ENCODE results near the gene FAF2. TPM values are rescaled to one million over a fixed set of nuclear protein-coding genes. Genes with fewer than 3 reads are reported as not detected.

The FAF2 gene
- total RNA-seq, 1 experiment from 2014 or later: 59.7 TPM

GRCh38 chr5:176489077-176489476 is 40.9 kb downstream of the FAF2 start:
- peaks cover 55% of the 10 kb centered on the region for H3K36me3 ChIP-seq (ENCODE audit: low read depth)

DNA sequence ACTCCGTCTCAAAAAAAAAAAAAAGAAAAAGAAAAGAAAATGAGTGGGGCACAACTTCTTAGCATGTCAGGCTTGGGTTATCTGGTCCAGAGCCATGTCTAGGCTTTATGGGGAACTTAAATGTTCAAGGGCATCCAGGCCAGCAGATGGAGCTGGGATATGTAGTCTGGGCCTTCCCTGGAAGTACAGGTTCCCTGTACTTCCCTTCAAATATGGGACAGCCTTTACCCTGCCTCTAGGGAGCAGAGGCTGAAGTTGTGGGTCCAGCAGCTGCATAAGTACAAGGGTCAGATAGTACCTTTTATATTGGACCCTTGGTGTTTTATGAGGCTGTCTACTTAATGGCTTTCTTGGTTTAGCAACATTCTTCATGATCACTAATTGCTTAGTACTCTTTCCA is 42.1 kb downstream of the FAF2 start:
- peaks cover 57% of the 10 kb centered on the region for H3F3A ChIP-seq (ENCODE audit: insufficient read depth, low read depth)
- no peaks in the 10 kb centered on the region for H3K9me3 ChIP-seq (ENCODE audit: insufficient read depth, low read depth)
- no peak overlapping the region for H2AFZ ChIP-seq
- no peak overlapping the region; the same call in 1 of the 2 replicates for H3K27ac ChIP-seq
- intact Hi-C loops (cut with micrococcal nuclease; ENCODE audit: unreplicated experiment): no loop called here
- ChIA-PET CTCF (no interaction called here), POLR2A (ENCODE audit: unreplicated experiment) (no interaction called here)
- no peak overlapping the region for H3K4me2 ChIP-seq
- H3K9me2 ChIP-seq (ENCODE audit: insufficient read depth): no peaks in the 10 kb centered on the region
- TF ChIP-seq, protein P1, sequence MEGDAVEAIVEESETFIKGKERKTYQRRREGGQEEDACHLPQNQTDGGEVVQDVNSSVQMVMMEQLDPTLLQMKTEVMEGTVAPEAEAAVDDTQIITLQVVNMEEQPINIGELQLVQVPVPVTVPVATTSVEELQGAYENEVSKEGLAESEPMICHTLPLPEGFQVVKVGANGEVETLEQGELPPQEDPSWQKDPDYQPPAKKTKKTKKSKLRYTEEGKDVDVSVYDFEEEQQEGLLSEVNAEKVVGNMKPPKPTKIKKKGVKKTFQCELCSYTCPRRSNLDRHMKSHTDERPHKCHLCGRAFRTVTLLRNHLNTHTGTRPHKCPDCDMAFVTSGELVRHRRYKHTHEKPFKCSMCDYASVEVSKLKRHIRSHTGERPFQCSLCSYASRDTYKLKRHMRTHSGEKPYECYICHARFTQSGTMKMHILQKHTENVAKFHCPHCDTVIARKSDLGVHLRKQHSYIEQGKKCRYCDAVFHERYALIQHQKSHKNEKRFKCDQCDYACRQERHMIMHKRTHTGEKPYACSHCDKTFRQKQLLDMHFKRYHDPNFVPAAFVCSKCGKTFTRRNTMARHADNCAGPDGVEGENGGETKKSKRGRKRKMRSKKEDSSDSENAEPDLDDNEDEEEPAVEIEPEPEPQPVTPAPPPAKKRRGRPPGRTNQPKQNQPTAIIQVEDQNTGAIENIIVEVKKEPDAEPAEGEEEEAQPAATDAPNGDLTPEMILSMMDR (conservative IDR thresholded peaks at IDR 0.05): no peak
- TF ChIP-seq EZH2 (IDR thresholded peaks at IDR 0.05; ENCODE audit: low read depth): no peak
- DNase-seq: no peak
- H3K4me1 ChIP-seq (replicated peaks; ENCODE audit: insufficient read depth): peaks cover 55% of the 10 kb centered on the region
- no TSS peak for BruUV-seq (replicated peaks)
- peaks cover 57% of the 10 kb centered on the region for H3K79me2 ChIP-seq (ENCODE audit: low read depth)
- H3K36me3 ChIP-seq (ENCODE audit: low read depth): peaks cover 60% of the 10 kb centered on the region
- H3K4me3 ChIP-seq: no peak overlapping the region
- no peaks in the 10 kb centered on the region for H3K27me3 ChIP-seq (ENCODE audit: insufficient read depth, low read depth)
- H4K20me1 ChIP-seq (ENCODE audit: insufficient read depth): peaks cover 18% of the 10 kb centered on the region; the same call in 1 of the 2 replicates

More at GRCh38 chr5:176489077-176489476, 40.9 kb downstream of the FAF2 start:
- no peaks in the 10 kb centered on the region for H3K9me2 ChIP-seq (ENCODE audit: insufficient read depth)
- H4K20me1 ChIP-seq (ENCODE audit: insufficient read depth): peaks cover 21% of the 10 kb centered on the region; the same call in 1 of the 2 replicates
- peaks cover 67% of the 10 kb centered on the region for H3K79me2 ChIP-seq (ENCODE audit: low read depth)
- BruUV-seq (replicated peaks): no TSS peak
- peak overlapping the region; percentile 55 for H3K27ac ChIP-seq
- TF ChIP-seq EZH2 (IDR thresholded peaks at IDR 0.05; ENCODE audit: low read depth): no peak
- TF ChIP-seq, protein P1 (conservative IDR thresholded peaks at IDR 0.05): no peak
- no peaks in the 10 kb centered on the region for H3K27me3 ChIP-seq (ENCODE audit: insufficient read depth, low read depth)
- H3K4me1 ChIP-seq (replicated peaks; ENCODE audit: insufficient read depth): peaks cover 55% of the 10 kb centered on the region
- ChIA-PET CTCF (interaction anchor here (1.0 kb wide), 1 partner anchor 760 kb away, joined by 3 read pairs; no protein-coding TSS in a partner anchor), POLR2A (ENCODE audit: unreplicated experiment) (interaction anchor here (0.6 kb wide), 1 partner anchor 11 kb away, joined by 5 read pairs; no protein-coding TSS in a partner anchor)
- no peaks in the 10 kb centered on the region for H3K9me3 ChIP-seq (ENCODE audit: insufficient read depth, low read depth)
- no peak overlapping the region for H2AFZ ChIP-seq
- peaks cover 50% of the 10 kb centered on the region for H3F3A ChIP-seq (ENCODE audit: insufficient read depth, low read depth)
- DNase-seq: peak in 1 of 2 experiments; percentile 90
- peak overlapping the region; percentile 57 for H3K4me2 ChIP-seq
- intact Hi-C loops (cut with micrococcal nuclease; ENCODE audit: unreplicated experiment): loop anchor here (1.0 kb wide), 1 partner anchor 8 kb away; no protein-coding TSS in a partner anchor
- no peak overlapping the region for H3K4me3 ChIP-seq

DNA sequence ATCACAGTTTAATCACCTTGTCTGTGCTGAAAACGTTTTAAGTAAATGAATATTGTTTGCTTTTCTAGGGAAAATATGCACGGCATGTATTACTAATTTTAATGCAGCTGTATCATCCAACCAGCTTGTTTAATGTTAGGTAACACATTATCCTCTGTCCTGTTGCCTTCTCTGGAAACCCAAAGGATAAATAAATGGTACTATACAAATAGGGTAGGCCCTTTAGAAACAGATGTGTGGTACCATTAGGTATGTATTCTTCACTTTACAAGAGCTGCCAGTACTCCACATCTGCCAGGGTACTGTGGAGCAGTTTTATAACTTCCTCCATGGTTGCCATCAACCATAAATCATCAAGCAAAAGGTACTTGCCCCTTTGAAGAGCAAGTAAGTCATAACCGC is 42.9 kb downstream of the FAF2 start:
- Histone ChIP-seq H4K20me1 (ENCODE audit: insufficient read depth) (peaks cover 13% of the 10 kb centered on the region; the same call in 1 of the 2 replicates), H3K79me2 (ENCODE audit: low read depth) (peaks cover 50% of the 10 kb centered on the region), H3K4me3 (no peak overlapping the region), H3K9me2 (ENCODE audit: insufficient read depth) (no peaks in the 10 kb centered on the region), H3K4me2 (no peak overlapping the region), H3K4me1 (replicated peaks; ENCODE audit: insufficient read depth) (peaks cover 55% of the 10 kb centered on the region), H3K9me3 (ENCODE audit: insufficient read depth, low read depth) (no peaks in the 10 kb centered on the region), H3K27me3 (ENCODE audit: insufficient read depth, low read depth) (no peaks in the 10 kb centered on the region), H3F3A (ENCODE audit: insufficient read depth, low read depth) (peaks cover 65% of the 10 kb centered on the region), H3K36me3 (ENCODE audit: low read depth) (peaks cover 66% of the 10 kb centered on the region), H3K27ac (peak overlapping the region; percentile 25), H2AFZ (no peak overlapping the region)
- POLR2A ChIA-PET (ENCODE audit: unreplicated experiment): interaction anchor here (0.8 kb wide), 1 partner anchor 47 kb away, joined by 7 read pairs; no protein-coding TSS in a partner anchor
- no peak for DNase-seq
- no TSS peak for BruUV-seq (replicated peaks)
- intact Hi-C loops (cut with micrococcal nuclease; ENCODE audit: unreplicated experiment): no loop called here
- CTCF ChIA-PET: no interaction called here
- TF ChIP-seq EZH2 (IDR thresholded peaks at IDR 0.05; ENCODE audit: low read depth): no peak
